GM21360 (cell line): ENCODE results near the gene PDSS2.

Source experiments
- ATAC-seq: cut with Tn5 transposase; IDR thresholded peaks from one replicate; pipeline ENCODE4 v1.9.1; 2021; ENCODE audit warnings: mild to moderate bottlenecking, moderate library complexity; ENCODE audit not compliant: unreplicated experiment

Gene PDSS2, protein sequence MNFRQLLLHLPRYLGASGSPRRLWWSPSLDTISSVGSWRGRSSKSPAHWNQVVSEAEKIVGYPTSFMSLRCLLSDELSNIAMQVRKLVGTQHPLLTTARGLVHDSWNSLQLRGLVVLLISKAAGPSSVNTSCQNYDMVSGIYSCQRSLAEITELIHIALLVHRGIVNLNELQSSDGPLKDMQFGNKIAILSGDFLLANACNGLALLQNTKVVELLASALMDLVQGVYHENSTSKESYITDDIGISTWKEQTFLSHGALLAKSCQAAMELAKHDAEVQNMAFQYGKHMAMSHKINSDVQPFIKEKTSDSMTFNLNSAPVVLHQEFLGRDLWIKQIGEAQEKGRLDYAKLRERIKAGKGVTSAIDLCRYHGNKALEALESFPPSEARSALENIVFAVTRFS

DNA sequence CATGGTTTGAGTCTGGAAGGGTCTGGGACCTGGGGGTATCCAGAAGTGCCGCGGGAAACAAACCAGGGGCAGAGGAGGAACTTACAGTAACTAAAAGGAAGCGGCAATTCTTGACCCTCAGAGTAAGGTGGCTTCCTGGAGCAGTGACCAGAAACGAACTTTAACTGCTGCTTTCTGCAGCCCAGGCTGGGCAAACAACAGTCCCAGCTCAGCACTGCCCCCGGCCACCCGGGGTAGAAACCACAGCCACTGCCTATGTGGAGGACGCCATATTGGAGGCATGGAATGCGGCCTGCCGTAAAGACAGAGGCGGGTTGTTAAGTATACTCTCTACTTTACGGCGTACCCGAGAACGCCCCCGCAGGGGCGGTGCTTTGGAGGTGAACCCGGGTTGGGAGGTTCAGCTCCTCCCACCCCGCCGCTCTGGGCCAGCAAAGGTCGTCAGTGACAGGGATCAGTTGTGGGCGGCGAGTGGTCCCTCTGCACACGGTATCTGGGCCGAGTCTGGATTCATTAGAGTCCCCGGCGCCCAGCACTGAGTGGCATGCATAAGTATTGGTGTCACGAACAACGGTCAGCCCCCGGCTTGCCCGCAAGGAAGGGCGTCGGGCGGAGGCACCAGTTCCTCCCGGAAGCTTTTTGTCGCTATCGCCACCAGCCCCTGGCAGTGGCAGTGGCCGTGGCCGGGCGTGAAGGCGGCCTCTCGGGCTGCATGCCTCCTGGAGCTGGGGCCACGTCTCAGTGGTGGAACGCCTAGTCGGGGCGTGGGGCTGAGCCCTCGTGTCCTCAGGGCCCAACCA is at the start of gene PDSS2:
PDSS2 (minus strand) TSS at position 282 of the 800 bp plus-strand sequence; CDS start at position 3, 279 bp downstream.
- peak; percentile 94 for ATAC-seq

GRCh38 chr6:107506145-107506544 is 46.8 kb upstream of the PDSS2 start:
- no peak for ATAC-seq

DNA sequence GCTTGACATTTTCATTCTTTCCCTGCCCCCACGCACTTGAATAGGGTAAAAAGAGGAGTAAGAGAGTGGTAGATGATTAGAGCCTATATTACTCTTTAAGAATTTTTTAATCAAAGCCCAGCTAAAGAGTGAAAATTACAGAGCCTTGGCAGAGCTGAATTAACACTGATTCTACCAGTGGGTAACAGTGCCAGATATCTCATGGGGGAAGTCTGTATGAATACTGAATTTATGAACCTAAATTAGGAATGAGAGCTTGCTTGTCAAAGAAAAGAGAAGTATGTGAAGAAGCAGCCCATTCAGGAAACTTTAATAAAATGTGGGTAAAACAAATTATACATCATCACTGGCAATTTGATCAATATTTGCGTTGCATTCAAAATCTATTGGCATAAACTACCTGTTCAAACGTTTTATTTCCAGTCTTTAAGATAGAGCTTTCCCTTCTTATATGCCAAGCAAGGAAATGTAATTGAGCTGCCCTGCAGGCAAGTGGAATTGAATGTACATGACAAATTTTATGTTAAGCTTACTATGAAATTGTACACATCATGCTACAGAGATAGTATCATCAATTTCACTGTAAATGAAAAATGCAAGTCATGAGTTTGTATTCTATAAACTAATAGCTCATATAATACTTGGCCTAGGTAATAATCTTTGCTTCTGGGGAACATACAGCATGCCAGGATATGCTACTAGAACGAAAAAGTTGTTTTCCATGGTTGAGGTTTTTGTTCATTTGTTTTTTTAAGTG is 45.1 kb upstream of the PDSS2 start:
- no peak for ATAC-seq

DNA sequence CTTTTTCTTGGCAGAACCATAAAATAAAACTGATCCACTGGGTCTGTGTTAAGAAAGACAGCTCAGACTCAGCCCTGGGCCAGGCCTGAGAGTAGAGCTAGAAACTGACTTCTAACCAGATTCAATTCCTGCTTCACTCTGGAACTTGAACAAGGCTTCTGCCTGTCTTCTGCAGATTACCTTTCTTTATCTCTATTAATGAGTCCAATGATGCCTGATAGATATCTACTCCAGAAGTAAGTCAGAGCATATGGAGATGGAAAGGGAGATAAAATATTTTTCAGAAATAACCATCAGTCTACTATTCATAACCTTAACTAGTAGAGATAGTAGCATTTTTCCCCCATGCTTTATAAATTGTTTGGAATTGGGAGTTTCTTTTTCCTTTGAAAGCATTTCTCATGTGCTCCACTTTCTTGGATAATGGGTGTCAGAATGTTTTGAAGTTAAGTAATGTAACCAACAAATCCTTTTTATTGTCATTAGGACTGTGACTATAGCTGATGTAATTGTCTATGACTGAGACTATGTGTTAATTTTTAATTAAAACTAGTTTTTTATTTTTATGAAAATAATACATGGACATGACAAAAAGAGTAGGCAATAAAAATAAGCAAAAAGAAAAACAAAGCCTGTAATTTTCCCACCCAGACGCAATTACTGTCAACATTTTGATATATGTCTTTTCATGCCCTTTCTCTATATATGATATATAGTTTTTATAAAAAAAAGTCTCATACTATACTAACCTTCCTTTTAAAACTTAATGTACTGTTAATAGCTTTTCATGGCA is 37.7 kb upstream of the PDSS2 start:
- ATAC-seq: no peak

DNA sequence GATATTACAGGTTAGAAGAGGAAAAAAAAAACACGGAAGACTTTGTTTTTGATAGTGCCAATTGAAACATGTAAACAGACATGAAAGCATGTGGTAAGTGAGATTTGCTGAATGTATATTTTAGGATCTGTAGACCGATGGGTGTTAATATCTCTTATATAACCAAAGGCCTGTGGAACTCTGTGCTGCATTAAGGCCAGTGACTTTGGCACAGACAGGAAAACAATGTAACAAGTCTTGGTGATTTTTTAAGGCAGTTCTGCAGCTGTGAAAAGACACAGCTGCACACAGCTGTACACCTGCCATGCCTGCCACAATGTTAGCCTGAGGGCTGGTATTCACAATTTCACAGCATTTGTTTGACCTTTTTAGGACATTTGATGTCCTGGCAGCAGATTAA is 36.6 kb upstream of the PDSS2 start:
- no peak for ATAC-seq

GRCh38 chr6:107495196-107495643 is 35.9 kb upstream of the PDSS2 start:
- no peak for ATAC-seq

DNA sequence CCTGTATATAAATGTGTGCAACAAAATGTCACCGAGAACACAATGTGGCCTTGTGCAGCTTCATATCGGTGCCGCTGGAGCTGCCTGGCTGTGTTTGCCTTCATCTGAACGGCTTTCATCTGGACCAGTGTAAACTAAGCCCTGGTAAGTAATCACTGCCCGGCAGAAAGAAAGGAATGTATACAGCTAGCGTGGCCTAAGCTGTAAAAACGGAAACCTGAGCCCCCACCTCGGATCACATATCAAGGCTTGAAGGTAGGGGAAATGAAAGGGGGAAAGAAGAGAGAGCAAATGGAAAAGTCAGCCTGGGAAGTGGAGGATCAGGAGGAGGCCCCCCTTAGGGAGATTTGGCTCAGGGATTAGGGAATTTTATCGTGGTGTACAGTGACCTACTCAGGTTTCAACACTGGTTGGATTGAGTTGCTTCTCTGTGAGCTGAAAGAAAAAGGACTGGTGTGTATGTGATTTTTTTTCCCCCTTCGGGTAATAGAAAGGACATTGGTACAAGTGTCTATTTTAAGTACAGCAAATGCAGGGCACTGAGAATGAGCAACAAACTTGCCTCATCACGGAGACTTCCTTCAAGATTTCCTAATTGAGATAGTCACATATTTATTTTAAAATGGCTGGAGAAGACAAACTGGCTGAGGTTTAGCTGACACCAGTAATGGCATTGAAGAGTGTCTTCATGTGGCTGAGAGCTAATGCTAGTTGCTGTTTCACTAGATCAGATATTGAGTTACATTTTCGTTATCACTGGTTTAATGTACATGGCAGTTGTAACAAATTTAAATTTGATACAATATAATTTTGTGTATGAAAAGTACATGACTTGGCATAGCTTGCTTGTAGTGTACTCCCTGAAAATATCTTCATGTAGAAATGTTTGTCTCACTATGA is 34.0 kb upstream of the PDSS2 start:
- ATAC-seq: no peak

DNA sequence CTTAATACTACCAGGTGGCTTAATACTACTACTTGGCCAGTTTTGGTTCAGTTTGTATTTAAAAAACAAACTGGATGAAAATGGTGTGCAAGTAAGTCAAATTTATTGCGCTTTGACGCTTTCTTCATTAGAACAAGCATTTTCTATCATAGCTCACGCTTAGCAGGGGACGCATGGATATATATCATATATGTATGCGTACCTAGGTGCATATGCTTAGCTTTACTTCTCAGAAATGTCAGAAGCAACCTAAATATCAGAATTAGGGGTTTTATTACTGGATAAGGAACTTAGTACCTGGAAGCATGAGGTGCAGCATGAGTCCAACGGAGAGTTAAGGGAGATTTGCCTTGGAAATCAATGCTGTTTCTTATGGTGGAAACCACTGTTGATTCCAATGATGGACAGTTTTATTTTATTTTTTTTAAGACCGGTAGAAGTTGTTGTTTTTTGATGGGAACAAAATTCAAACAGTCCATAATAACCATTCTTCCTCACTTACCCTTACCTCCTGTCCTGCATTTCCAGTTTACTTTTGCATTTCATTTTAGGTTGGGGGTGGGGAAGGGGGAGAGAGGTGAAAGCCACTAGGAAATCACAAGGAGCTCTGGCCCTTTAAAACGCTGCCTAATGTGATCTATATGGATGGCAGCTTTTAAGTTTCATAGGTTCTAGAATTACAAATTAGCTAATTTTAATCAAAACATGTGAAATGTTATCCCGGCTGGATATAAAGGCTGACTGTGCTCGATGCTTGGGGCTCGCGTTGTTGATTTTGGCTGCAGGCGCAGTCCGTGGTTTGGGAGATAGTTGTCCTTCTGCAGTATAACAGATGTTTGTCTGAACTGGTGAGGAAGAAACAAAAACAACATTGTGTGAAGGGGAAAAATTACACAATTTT is 32.6 kb upstream of the PDSS2 start:
- no peak for ATAC-seq

DNA sequence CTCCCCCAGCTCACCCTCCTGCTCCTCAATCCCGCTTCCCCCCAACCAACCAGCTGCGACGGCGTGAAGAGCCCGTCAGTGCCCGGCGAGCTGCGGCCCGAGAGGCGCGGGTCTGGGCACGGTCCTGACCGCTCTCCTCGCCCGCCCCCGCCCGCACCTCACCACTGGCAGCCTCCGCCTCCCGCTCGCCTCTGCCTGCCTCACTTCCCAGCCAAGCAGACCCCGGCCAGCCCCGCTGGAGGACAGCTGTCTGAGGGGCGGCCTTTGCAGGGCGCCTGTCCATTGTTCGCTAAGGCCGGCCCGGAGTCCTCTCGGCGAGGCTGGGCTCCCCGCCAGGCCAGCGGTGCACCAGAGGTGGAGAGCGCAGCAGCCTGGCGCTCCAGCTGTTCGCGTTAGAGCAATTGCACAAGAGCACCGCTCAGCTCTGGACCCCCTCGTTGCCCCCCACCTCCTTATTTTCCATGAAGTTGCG is 31.8 kb upstream of the PDSS2 start:
- ATAC-seq: no peak

GRCh38 chr6:107490566-107491137 is 31.3 kb upstream of the PDSS2 start:
- no peak for ATAC-seq

GRCh38 chr6:107489636-107490565 is 30.5 kb upstream of the PDSS2 start, which contains the start of gene SOBP:
Gene SOBP, plus strand, starts transcription at chr6:107490117. Its CDS starts 500 bp downstream, at chr6:107490617.
- ATAC-seq: no peak

DNA sequence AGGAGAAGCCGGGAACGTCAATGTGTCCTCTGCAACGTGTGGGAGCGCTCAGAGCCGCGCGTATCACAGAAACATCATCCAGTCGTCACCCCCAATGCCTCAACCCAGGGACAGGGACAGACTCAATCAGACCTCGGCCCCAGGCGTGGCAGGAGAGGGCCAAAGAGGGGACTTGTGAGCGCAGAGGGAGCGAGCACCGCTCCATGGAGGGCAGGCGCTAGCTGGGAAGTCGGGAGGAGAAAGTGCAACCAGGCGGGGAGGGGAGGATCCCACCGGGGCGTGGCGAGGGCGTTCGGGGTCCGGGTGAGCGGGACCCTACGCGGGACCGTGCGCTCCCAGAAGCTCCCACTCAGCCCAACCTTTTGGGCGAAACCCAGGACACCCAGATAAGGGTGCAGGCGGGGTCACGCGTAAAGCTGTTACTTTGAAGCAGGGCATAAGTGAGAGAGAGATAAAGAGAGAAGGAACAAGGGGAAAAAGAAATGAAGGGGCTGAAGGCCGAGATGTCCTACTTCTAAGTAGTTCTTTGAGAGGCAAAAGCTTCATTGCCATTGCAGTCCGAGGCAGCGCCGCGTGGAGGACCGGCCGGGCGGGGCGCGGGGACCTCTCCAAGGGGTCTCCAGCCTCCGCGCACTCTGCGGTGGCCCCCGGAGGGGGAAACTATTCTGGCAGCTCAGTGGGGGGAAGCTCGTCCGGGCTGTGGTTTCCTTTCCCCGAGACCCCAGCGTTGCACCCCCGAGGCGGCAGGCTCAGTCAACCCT is 29.7 kb upstream of the PDSS2 start:
- no peak for ATAC-seq

GRCh38 chr6:107488174-107488874 is 29.0 kb upstream of the PDSS2 start:
- no peak for ATAC-seq

DNA sequence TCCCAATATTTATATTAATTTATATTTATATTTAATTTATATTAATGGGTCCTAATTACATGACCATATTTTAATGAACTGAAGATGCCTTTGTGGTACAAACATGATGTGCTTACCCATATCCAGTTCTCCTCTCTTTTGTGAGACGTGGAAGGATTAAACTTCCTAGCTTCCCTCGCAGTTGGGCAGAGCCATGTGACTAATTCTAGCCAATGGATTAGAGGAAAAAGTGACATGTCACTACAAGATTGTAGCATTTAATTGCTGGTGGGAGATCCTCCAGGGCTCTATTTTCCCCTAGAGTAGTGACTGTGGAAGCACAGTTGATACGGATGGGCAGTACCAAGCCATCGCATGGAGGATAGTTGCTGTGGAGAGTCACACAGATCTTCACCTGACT is 25.8 kb upstream of the PDSS2 start:
- ATAC-seq: no peak

DNA sequence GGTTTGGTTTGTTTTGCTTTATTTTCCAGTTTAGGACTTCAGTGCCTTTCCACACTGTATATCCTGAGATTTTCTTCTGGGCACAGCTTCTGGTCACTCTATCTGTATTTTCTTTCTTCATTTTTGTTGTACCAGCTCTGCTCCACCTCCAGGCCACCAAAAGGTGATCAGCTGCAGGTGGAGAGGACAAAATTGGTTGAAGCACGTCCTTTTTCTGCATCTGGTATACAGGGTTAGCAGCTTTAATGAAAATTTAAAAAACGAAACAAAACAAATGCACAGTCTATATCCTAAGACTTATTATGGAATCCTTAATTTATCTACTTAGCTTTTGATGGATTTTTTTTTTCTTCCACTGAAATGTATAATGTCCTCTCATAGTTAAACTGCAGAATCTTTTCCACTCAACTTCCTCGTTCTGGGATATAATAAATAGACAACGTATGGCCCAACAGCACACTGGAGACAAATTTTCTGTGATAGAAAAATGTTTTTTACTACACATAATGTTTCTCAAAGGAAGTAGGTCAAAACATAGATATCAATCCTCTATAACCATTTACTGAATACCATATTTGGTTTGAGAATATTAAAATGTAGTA is 19.8 kb upstream of the PDSS2 start:
- no peak for ATAC-seq
